GM21381 (cell line): ENCODE data around the gene MAZ.
"Not testable (repeated sequence)": the region's sequence is repeated elsewhere in the genome, so short reads cannot be mapped to it uniquely, and the experiment has no call there.

Experiments used
- ATAC-seq: cut with Tn5 transposase; IDR thresholded peaks from one replicate; pipeline ENCODE4 v1.9.1; 2021; ENCODE audit warnings: mild to moderate bottlenecking, moderate library complexity; ENCODE audit not compliant: unreplicated experiment

The MAZ gene

GRCh38 chr16:29806099-29806579 lies at the start of gene MAZ:
TSS of gene MAZ (plus strand) at chr16:29806529. CDS start at chr16:29806702, 173 bp downstream.
- ATAC-seq: no peak

- ATAC-seq: no peak
Observed at GRCh38 chr16:29756654-29757053, 49.7 kb upstream of the MAZ start.

GRCh38 chr16:29757086-29757485 lies 49.2 kb upstream of the MAZ start:
- not testable (repeated sequence) for ATAC-seq

GRCh38 chr16:29757950-29758466 lies 48.3 kb upstream of the MAZ start:
- ATAC-seq: no peak

GRCh38 chr16:29760567-29761279 lies 45.6 kb upstream of the MAZ start:
- ATAC-seq: no peak

GRCh38 chr16:29761280-29761651 lies 45.1 kb upstream of the MAZ start:
- ATAC-seq: not testable (repeated sequence)

GRCh38 chr16:29761882-29762281 lies 44.4 kb upstream of the MAZ start:
- no peak for ATAC-seq

- no peak for ATAC-seq
Observed at GRCh38 chr16:29763326-29763725, 43.0 kb upstream of the MAZ start.

- ATAC-seq: no peak
Observed at GRCh38 chr16:29765167-29766032, 40.9 kb upstream of the MAZ start.

- no peak for ATAC-seq
Observed at GRCh38 chr16:29766571-29766970, 39.8 kb upstream of the MAZ start.

- ATAC-seq: no peak
Observed at GRCh38 chr16:29767062-29767461, 39.3 kb upstream of the MAZ start.

GRCh38 chr16:29769507-29769906 lies 36.8 kb upstream of the MAZ start:
- ATAC-seq: no peak

GRCh38 chr16:29770250-29770929 lies 35.9 kb upstream of the MAZ start:
- ATAC-seq: no peak

- not testable (repeated sequence) for ATAC-seq
Observed at GRCh38 chr16:29772330-29772729, 34.0 kb upstream of the MAZ start.

- no peak for ATAC-seq
Observed at GRCh38 chr16:29774730-29775129, 31.6 kb upstream of the MAZ start.

- ATAC-seq: no peak
Observed at GRCh38 chr16:29775742-29776408, 30.5 kb upstream of the MAZ start.

- ATAC-seq: no peak
Observed at GRCh38 chr16:29777576-29778350, 28.6 kb upstream of the MAZ start, which contains the start of gene ZG16. TSS of gene ZG16 (plus strand) at chr16:29778256. CDS start at chr16:29779267, 1,011 bp downstream.

- no peak for ATAC-seq
Observed at GRCh38 chr16:29779474-29779873, 26.9 kb upstream of the MAZ start.

GRCh38 chr16:29783094-29783953 lies 23.0 kb upstream of the MAZ start:
- not testable (repeated sequence) for ATAC-seq
